ENCODE data around the gene PER2.

PER2 gene

GRCh38 chr2:238256111-238256510 is 32.3 kb downstream of the PER2 start:
- no peak for DNase-seq (ENCODE audit: extremely low read depth, low read depth)
- TF ChIP-seq, protein P1, sequence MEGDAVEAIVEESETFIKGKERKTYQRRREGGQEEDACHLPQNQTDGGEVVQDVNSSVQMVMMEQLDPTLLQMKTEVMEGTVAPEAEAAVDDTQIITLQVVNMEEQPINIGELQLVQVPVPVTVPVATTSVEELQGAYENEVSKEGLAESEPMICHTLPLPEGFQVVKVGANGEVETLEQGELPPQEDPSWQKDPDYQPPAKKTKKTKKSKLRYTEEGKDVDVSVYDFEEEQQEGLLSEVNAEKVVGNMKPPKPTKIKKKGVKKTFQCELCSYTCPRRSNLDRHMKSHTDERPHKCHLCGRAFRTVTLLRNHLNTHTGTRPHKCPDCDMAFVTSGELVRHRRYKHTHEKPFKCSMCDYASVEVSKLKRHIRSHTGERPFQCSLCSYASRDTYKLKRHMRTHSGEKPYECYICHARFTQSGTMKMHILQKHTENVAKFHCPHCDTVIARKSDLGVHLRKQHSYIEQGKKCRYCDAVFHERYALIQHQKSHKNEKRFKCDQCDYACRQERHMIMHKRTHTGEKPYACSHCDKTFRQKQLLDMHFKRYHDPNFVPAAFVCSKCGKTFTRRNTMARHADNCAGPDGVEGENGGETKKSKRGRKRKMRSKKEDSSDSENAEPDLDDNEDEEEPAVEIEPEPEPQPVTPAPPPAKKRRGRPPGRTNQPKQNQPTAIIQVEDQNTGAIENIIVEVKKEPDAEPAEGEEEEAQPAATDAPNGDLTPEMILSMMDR (IDR thresholded peaks at IDR 0.05; ENCODE audit: low read depth, low read length), result no peak

GRCh38 chr2:238255636-238256035 is 32.8 kb downstream of the PER2 start:
- TF ChIP-seq, protein P1 (IDR thresholded peaks at IDR 0.05; ENCODE audit: low read depth, low read length), result no peak
- DNase-seq (ENCODE audit: extremely low read depth, low read depth), result no peak

DNA sequence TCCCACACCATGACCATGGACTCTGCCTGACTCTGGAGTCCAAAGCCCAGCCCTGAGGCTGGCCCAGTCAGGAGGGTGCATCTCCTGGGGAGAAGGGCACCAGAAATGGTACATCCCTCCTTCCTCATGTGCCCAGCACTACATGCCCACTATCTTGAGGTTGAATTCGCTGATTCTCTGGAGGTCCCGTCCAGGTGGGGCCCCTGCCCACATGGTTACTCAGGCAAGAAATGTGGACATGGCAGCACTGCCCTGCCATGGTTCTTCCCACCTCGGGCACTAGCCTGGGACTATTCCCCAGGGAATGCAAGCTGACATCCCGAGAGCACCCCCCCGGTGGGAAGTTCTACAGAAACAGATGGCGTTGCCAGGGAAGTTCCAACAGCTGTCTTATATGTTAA is 33.3 kb downstream of the PER2 start:
- DNase-seq (ENCODE audit: extremely low read depth, low read depth), result no peak
- TF ChIP-seq, protein P1 (IDR thresholded peaks at IDR 0.05; ENCODE audit: low read depth, low read length), result no peak

- no peak for DNase-seq (ENCODE audit: extremely low read depth, low read depth)
- TF ChIP-seq, protein P1 (IDR thresholded peaks at IDR 0.05; ENCODE audit: low read depth, low read length), result no peak
These were observed 34.2 kb downstream of the PER2 start for GRCh38 chr2:238254095-238254723.

DNA sequence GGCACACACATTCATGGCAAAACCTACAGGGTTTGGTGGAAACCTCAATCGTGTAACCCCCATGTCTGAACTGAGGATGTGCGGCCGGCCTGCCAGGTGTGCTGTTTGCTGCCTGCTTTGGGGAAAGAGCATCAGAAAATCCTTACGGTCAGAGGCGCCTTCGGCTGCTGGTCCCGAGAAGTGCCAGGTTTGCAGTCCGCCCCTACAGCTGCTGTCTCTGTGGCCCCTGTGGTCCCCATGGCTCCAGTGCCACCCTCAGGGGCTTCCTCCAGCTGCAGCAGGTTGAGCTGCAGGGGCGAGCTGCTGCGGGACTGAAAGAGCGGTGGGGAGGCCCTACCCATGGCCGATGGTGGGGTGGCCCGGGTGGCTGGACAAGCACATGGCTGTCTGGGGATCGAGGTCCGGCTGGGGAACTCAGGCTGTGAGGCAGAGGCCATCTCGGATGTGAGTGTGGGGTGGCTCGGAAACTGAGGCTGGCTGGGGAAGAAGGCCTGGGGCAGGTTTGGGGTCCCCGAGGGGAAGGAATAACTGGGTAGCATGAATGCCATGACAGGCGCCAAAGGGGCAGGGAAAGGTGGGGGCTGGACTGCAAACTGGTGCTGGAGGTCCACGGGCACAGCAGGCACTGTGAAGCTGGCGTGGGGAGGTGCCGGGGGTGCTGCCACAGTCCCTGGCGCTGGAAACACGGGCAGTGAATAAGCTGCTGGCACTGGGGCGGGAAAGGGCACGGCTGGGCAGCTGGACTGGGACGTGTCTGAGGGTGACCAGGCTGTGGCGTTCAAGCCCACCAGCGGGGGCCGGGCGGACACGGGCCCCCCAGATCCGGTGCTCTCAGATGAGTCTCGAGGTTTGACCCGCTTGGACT is 35.4 kb downstream of the PER2 start:
- DNase-seq (ENCODE audit: extremely low read depth, low read depth), result no peak
- TF ChIP-seq, protein P1 (IDR thresholded peaks at IDR 0.05; ENCODE audit: low read depth, low read length), result no peak

GRCh38 chr2:238251986-238252385 is 36.4 kb downstream of the PER2 start:
- TF ChIP-seq, protein P1 (IDR thresholded peaks at IDR 0.05; ENCODE audit: low read depth, low read length), result no peak
- DNase-seq (ENCODE audit: extremely low read depth, low read depth), result no peak

GRCh38 chr2:238251331-238251730 is 37.1 kb downstream of the PER2 start:
- TF ChIP-seq, protein P1 (IDR thresholded peaks at IDR 0.05; ENCODE audit: low read depth, low read length), result no peak
- DNase-seq (ENCODE audit: extremely low read depth, low read depth), result no peak

Measured in AG09319 (cell line).